ENCODE measurements around the gene KRABD2.
A peak's percentile ranks its signal among the peaks of the same experiment; 100 is the strongest.

Gene KRABD2

GRCh38 chr17:8384801-8385378 lies 8.4 kb upstream of the KRABD2 start:
- H3K4me1 ChIP-seq (ENCODE audit: control insufficient read depth in 4 of 4, insufficient read depth in 4 of 4, low read length in 3 of 4) = peaks cover 13 to 38% (median 27%) of the 10 kb centered on the region in 4 donors
- peaks cover 5 to 15% (median 14%) of the 10 kb centered on the region in 4 donors for H3K36me3 ChIP-seq (ENCODE audit: control insufficient read depth in 4 of 4, insufficient read depth in 3 of 4, low read depth in 1 of 4, low read length in 3 of 4)
- H3K27me3 ChIP-seq (ENCODE audit: control insufficient read depth in 4 of 4, insufficient read depth in 4 of 4, low read length in 3 of 4) = no peaks in the 10 kb centered on the region
- TF ChIP-seq YY1 (IDR thresholded peaks at IDR 0.05) (no peak), NR2F2 (IDR thresholded peaks at IDR 0.05) (peak; percentile 34), GABPA (IDR thresholded peaks at IDR 0.05 in 1 of 2, conservative IDR thresholded peaks at IDR 0.05 in 1 of 2) (no peak), MAX (IDR thresholded peaks at IDR 0.05) (no peak), RAD21 (IDR thresholded peaks at IDR 0.05) (no peak), EGR1 (IDR thresholded peaks at IDR 0.05; ENCODE audit: low read depth in 2 of 2) (no peak), RXRA (IDR thresholded peaks at IDR 0.05) (peak in 1 of 2 donors; percentile 11), FOXA2 (IDR thresholded peaks at IDR 0.05) (no peak)
- DNase-seq (ENCODE audit: low spot score) = no peak
- H3K9me3 ChIP-seq (ENCODE audit: control insufficient read depth in 4 of 4, low read length in 3 of 4) = no peaks in the 10 kb centered on the region
- peak overlapping the region; percentile 25 to 28 for H3K27ac ChIP-seq (ENCODE audit: low read depth in 1 of 2, low read length in 2 of 2)
- no peak overlapping the region for H3K4me3 ChIP-seq (ENCODE audit: low read depth in 1 of 3, low read length in 3 of 3)
- WGBS = 80% methylated on average over 12 of the region's 12 CpGs
- peak overlapping the region in 1 of 2 donors; percentile 32 for H3K9ac ChIP-seq (ENCODE audit: low read depth in 1 of 2, low read length in 2 of 2)

- under 1% methylated on average over 55 of the region's 55 CpGs for WGBS
- H3K9me3 ChIP-seq (ENCODE audit: control insufficient read depth in 4 of 4, low read length in 3 of 4) = no peaks in the 10 kb centered on the region
- H3K27ac ChIP-seq (ENCODE audit: low read depth in 1 of 2, low read length in 2 of 2) = peak within 1 kb of the TSS; percentile 82 to 87
- peak within 1 kb of the TSS; percentile 75 to 95 for H3K9ac ChIP-seq (ENCODE audit: low read depth in 1 of 2, low read length in 2 of 2)
- TF ChIP-seq HNF4G (IDR thresholded peaks at IDR 0.05) (no peak), REST (IDR thresholded peaks at IDR 0.05) (peak; percentile 90), RAD21 (IDR thresholded peaks at IDR 0.05) (peak; percentile 69 to 73), JUND (IDR thresholded peaks at IDR 0.05) (peak in 1 of 2 donors; percentile 42), MAX (IDR thresholded peaks at IDR 0.05) (peak; percentile 82), FOXA1 (IDR thresholded peaks at IDR 0.05) (no peak), ATF3 (IDR thresholded peaks at IDR 0.05) (peak; percentile 52), RXRA (IDR thresholded peaks at IDR 0.05) (peak; percentile 39 to 48), ZBTB33 (IDR thresholded peaks at IDR 0.05) (peak; percentile 100), EGR1 (IDR thresholded peaks at IDR 0.05; ENCODE audit: low read depth in 2 of 2) (peak in 1 of 2 donors; percentile 35), YY1 (IDR thresholded peaks at IDR 0.05) (peak; percentile 96), FOXA2 (IDR thresholded peaks at IDR 0.05) (no peak), TAF1 (conservative IDR thresholded peaks at IDR 0.05) (peak; percentile 95), CTCF (IDR thresholded peaks at IDR 0.05; ENCODE audit: low read depth, low read length, missing input control) (peak; percentile 97), SP1 (IDR thresholded peaks at IDR 0.05) (no peak), HNF4A (conservative IDR thresholded peaks at IDR 0.05) (peak; percentile 16 to 28), GABPA (IDR thresholded peaks at IDR 0.05 in 1 of 2, conservative IDR thresholded peaks at IDR 0.05 in 1 of 2) (peak; percentile 70 to 92), NR2F2 (IDR thresholded peaks at IDR 0.05) (peak; percentile 45)
- peak; percentile 94 for DNase-seq (ENCODE audit: low spot score)
- H3K4me1 ChIP-seq (ENCODE audit: control insufficient read depth in 4 of 4, insufficient read depth in 4 of 4, low read length in 3 of 4) = peaks cover 13 to 41% (median 28%) of the 10 kb centered on the region in 4 donors
- H3K36me3 ChIP-seq (ENCODE audit: control insufficient read depth in 4 of 4, insufficient read depth in 3 of 4, low read depth in 1 of 4, low read length in 3 of 4) = peaks cover 8 to 30% (median 27%) of the 10 kb centered on the region in 4 donors
- no peaks in the 10 kb centered on the region for H3K27me3 ChIP-seq (ENCODE audit: control insufficient read depth in 4 of 4, insufficient read depth in 4 of 4, low read length in 3 of 4)
- peak within 1 kb of the TSS; percentile 90 to 92 (median 92) for H3K4me3 ChIP-seq (ENCODE audit: low read depth in 1 of 3, low read length in 3 of 3)
These were observed 6.8 kb upstream of the KRABD2 start, which contains the start of gene RPL26 for GRCh38 chr17:8383143-8383822. Gene RPL26, minus strand, starts transcription at chr17:8383193. Its CDS starts 883 bp downstream, at chr17:8382310.

All from liver (tissue), 8 donors.